IMR-90 (cell line): ENCODE results near the gene DBN1.

Experiments
- BHLHE40 ChIP-seq: fragments of 150-350 bp; IDR thresholded peaks from 2 replicates; pipeline ENCODE4 v1.6.1; 2016; ENCODE audit warnings: mild to moderate bottlenecking, low read depth, low read length
- CEBPB ChIP-seq: IDR thresholded peaks from 2 replicates; pipeline ENCODE4 v1.6.1; 2012; ENCODE audit warnings: low read depth, low read length, improper control_type of control experiment
- CHD1 ChIP-seq: IDR thresholded peaks from 2 replicates; pipeline ENCODE4 v1.6.1; 2012; ENCODE audit warnings: low read depth, low read length, improper control_type of control experiment
- ELK1 ChIP-seq: fragments of 150-350 bp; IDR thresholded peaks from 2 replicates; pipeline ENCODE4 v1.6.1; 2016; ENCODE audit warnings: low read depth, mild to moderate bottlenecking, low read length, moderate library complexity, borderline replicate concordance
- FOS ChIP-seq: fragments of 150-350 bp; IDR thresholded peaks from 2 replicates; pipeline ENCODE4 v1.6.1; 2016; ENCODE audit warnings: low read depth, low read length
- NFE2L2 ChIP-seq: fragments of 150-350 bp; IDR thresholded peaks from 2 replicates; pipeline ENCODE4 v1.6.1; 2016; ENCODE audit warnings: low read depth, mild to moderate bottlenecking, low read length
- POLR2A ChIP-seq: IDR thresholded peaks from 2 replicates; pipeline ENCODE4 v1.6.1; 2012; ENCODE audit warnings: mild to moderate bottlenecking, low read depth, low read length
- RAD21 ChIP-seq: IDR thresholded peaks from 2 replicates; pipeline ENCODE4 v1.6.1; 2012; ENCODE audit warnings: low read length, improper control_type of control experiment
- RCOR1 ChIP-seq: IDR thresholded peaks from 2 replicates; pipeline ENCODE4 v1.6.1; 2012; ENCODE audit warnings: mild to moderate bottlenecking, low read length, improper control_type of control experiment; ENCODE audit not compliant: insufficient replicate concordance
- SMC3 ChIP-seq: fragments of 150-350 bp; IDR thresholded peaks from 2 replicates; pipeline ENCODE4 v1.6.1; 2016; ENCODE audit warnings: low read depth, mild to moderate bottlenecking, antibody characterized with exemption, low read length, moderate library complexity
- TF ChIP-seq, protein P1 (sequence below): conservative IDR thresholded peaks from 2 replicates; pipeline ENCODE4 v1.5.1; 2012; ENCODE audit warnings: mild to moderate bottlenecking, low read depth, low read length, improper control_type of control experiment
- TF ChIP-seq, protein P2 (sequence below): fragments of 150-350 bp; IDR thresholded peaks from 2 replicates; pipeline ENCODE4 v1.6.1; 2017; ENCODE audit warnings: mild to moderate bottlenecking, antibody characterized with exemption, low read length, low read depth

DNA sequence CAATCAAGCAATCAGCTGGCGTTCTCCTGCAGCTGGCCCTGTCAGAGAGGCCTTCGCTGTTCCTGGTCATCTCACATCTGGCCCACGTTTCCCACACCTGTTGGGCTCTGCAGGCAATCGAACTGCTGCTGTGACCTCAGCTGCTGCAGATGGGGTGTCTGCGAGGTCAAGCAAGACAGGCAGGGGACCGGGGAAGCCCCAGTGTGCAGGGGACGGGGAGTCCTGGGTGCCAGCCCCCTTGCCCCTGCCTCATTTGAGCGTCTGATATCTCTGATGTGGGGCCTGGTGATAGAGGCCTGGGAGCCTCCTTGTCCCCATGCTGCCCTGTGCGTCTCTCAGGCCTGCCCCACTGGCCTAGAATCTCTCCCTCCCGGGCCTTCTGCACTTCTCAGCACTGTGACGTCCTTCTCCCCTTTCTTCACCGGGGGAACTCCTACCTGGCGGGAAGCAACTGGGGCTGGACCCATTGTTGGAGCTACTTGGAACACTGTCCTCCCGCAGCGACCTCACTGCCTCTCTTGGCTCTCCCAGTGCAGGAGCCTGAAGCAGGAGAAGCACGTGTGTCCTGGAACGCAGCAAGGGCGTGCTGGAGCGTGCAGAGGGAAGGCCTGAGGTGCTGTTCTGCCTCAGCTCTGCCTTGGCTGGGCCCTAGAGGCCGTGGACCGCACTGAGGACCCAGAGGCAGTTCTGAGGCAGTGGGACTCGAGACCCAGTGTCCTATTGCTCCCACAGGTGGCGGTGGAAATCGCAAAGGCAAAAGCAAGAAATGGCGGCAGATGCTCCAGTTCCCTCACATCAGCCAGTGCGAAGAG is 43.1 kb downstream of the DBN1 start:
- TF ChIP-seq, protein P1, sequence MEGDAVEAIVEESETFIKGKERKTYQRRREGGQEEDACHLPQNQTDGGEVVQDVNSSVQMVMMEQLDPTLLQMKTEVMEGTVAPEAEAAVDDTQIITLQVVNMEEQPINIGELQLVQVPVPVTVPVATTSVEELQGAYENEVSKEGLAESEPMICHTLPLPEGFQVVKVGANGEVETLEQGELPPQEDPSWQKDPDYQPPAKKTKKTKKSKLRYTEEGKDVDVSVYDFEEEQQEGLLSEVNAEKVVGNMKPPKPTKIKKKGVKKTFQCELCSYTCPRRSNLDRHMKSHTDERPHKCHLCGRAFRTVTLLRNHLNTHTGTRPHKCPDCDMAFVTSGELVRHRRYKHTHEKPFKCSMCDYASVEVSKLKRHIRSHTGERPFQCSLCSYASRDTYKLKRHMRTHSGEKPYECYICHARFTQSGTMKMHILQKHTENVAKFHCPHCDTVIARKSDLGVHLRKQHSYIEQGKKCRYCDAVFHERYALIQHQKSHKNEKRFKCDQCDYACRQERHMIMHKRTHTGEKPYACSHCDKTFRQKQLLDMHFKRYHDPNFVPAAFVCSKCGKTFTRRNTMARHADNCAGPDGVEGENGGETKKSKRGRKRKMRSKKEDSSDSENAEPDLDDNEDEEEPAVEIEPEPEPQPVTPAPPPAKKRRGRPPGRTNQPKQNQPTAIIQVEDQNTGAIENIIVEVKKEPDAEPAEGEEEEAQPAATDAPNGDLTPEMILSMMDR, result no peak
- TF ChIP-seq NFE2L2 (no peak), SMC3 (no peak), CEBPB (no peak), POLR2A (no peak), CHD1 (no peak), RAD21 (no peak), ELK1 (no peak), RCOR1 (no peak), BHLHE40 (no peak), FOS (no peak)
- TF ChIP-seq, protein P2, sequence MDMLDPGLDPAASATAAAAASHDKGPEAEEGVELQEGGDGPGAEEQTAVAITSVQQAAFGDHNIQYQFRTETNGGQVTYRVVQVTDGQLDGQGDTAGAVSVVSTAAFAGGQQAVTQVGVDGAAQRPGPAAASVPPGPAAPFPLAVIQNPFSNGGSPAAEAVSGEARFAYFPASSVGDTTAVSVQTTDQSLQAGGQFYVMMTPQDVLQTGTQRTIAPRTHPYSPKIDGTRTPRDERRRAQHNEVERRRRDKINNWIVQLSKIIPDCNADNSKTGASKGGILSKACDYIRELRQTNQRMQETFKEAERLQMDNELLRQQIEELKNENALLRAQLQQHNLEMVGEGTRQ, result no peak
